ENCODE results near the gene AGPAT3.

Gene AGPAT3

GRCh38 chr21:43979654-43980053 is 114.6 kb downstream of the AGPAT3 start:
- H3K9ac ChIP-seq (ENCODE audit: low read length): no peak overlapping the region
- peaks cover 12% of the 10 kb centered on the region for H3K36me3 ChIP-seq (ENCODE audit: control insufficient read depth, insufficient read depth, low read length)

GRCh38 chr21:43981151-43981870 is 116.3 kb downstream of the AGPAT3 start:
- Histone ChIP-seq H3K36me3 (ENCODE audit: control insufficient read depth, insufficient read depth, low read length) (peaks cover 12% of the 10 kb centered on the region), H3K9me3 (ENCODE audit: control insufficient read depth, low read length) (no peaks in the 10 kb centered on the region), H3K27me3 (ENCODE audit: control insufficient read depth, insufficient read depth, low read length) (no peaks in the 10 kb centered on the region), H3K4me1 (ENCODE audit: control insufficient read depth, insufficient read depth, low read length) (peaks cover 19% of the 10 kb centered on the region), H3K9ac (ENCODE audit: low read length) (no peak overlapping the region), H3K4me3 (ENCODE audit: low read length) (no peak overlapping the region)

More at GRCh38 chr21:43979654-43980053, 114.6 kb downstream of the AGPAT3 start:
- Histone ChIP-seq H3K9me3 (ENCODE audit: control insufficient read depth, low read length) (no peaks in the 10 kb centered on the region), H3K4me1 (ENCODE audit: control insufficient read depth, insufficient read depth, low read length) (peaks cover 33% of the 10 kb centered on the region), H3K27me3 (ENCODE audit: control insufficient read depth, insufficient read depth, low read length) (no peaks in the 10 kb centered on the region), H3K4me3 (ENCODE audit: low read length) (no peak overlapping the region)

DNA sequence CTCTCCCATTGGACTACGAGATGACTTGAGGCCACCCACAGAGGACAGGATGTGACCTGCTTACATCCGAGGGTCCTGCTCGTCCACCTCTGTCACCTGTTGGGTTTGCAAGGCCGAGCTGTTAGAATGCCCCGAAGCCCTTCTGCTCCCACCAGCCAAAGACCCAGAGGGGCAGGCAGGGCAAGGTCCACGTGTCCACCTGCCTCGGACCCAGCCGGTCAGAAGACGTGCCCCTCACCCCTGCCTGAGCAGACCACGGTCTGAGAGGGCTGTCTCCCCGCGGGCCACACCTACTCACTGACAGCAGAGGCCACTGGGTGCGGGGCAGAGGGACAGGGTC is 116.8 kb downstream of the AGPAT3 start:
- Histone ChIP-seq H3K36me3 (ENCODE audit: control insufficient read depth, insufficient read depth, low read length) (peaks cover 12% of the 10 kb centered on the region), H3K9ac (ENCODE audit: low read length) (no peak overlapping the region), H3K27me3 (ENCODE audit: control insufficient read depth, insufficient read depth, low read length) (no peaks in the 10 kb centered on the region), H3K4me1 (ENCODE audit: control insufficient read depth, insufficient read depth, low read length) (peaks cover 14% of the 10 kb centered on the region), H3K4me3 (ENCODE audit: low read length) (no peak overlapping the region), H3K9me3 (ENCODE audit: control insufficient read depth, low read length) (no peaks in the 10 kb centered on the region)

DNA sequence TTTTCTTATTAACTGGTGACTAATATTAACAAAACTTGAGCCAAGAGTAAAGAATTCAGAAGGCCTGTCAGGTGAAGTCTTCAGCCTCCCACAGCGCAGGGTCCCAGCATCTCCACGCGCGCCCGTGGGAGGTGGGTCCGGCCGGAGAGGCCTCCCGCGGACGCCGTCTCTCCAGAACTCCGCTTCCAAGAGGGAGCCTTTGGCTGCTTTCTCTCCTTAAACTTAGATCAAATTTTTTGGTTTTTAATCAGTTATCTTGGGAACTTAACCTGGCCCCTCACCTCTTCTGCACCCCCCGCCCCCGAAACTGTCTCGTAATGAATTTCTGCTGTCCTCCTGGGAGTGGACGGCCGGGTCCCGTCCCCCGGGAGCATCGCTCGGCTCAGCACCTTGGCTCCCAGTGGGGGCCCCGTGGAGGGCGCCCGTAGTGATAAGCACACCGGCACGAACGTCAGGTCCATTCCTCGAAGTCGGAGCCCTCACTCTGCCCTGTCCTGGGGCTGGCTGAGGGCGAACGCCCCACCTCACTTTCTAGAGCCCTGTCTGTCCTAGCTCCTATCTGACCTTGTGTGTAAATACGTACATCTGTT is 117.6 kb downstream of the AGPAT3 start:
- no peaks in the 10 kb centered on the region for H3K27me3 ChIP-seq (ENCODE audit: control insufficient read depth, insufficient read depth, low read length)
- no peak overlapping the region for H3K4me3 ChIP-seq (ENCODE audit: low read length)
- peaks cover 9% of the 10 kb centered on the region for H3K4me1 ChIP-seq (ENCODE audit: control insufficient read depth, insufficient read depth, low read length)
- H3K9me3 ChIP-seq (ENCODE audit: control insufficient read depth, low read length): no peaks in the 10 kb centered on the region
- H3K9ac ChIP-seq (ENCODE audit: low read length): no peak overlapping the region
- peaks cover 12% of the 10 kb centered on the region for H3K36me3 ChIP-seq (ENCODE audit: control insufficient read depth, insufficient read depth, low read length)

- no peak overlapping the region for H3K9ac ChIP-seq (ENCODE audit: low read length)
- no peaks in the 10 kb centered on the region for H3K9me3 ChIP-seq (ENCODE audit: control insufficient read depth, low read length)
- H3K4me3 ChIP-seq (ENCODE audit: low read length): no peak overlapping the region
- peaks cover 12% of the 10 kb centered on the region for H3K36me3 ChIP-seq (ENCODE audit: control insufficient read depth, insufficient read depth, low read length)
- H3K4me1 ChIP-seq (ENCODE audit: control insufficient read depth, insufficient read depth, low read length): peaks cover under 1% of the 10 kb centered on the region
- H3K27me3 ChIP-seq (ENCODE audit: control insufficient read depth, insufficient read depth, low read length): no peaks in the 10 kb centered on the region
Observed at GRCh38 chr21:43983390-43983789, 118.4 kb downstream of the AGPAT3 start.

- H3K4me1 ChIP-seq (ENCODE audit: control insufficient read depth, insufficient read depth, low read length): no peaks in the 10 kb centered on the region
- H3K4me3 ChIP-seq (ENCODE audit: low read length): no peak overlapping the region
- H3K9me3 ChIP-seq (ENCODE audit: control insufficient read depth, low read length): no peaks in the 10 kb centered on the region
- H3K9ac ChIP-seq (ENCODE audit: low read length): no peak overlapping the region
- peaks cover 12% of the 10 kb centered on the region for H3K36me3 ChIP-seq (ENCODE audit: control insufficient read depth, insufficient read depth, low read length)
- H3K27me3 ChIP-seq (ENCODE audit: control insufficient read depth, insufficient read depth, low read length): no peaks in the 10 kb centered on the region
Observed at GRCh38 chr21:43983860-43984420, 118.9 kb downstream of the AGPAT3 start.

GRCh38 chr21:43984905-43985689 is 120.1 kb downstream of the AGPAT3 start:
- no peak overlapping the region for H3K9ac ChIP-seq (ENCODE audit: low read length)
- no peaks in the 10 kb centered on the region for H3K4me1 ChIP-seq (ENCODE audit: control insufficient read depth, insufficient read depth, low read length)
- H3K27me3 ChIP-seq (ENCODE audit: control insufficient read depth, insufficient read depth, low read length): no peaks in the 10 kb centered on the region
- H3K36me3 ChIP-seq (ENCODE audit: control insufficient read depth, insufficient read depth, low read length): peaks cover 12% of the 10 kb centered on the region
- H3K9me3 ChIP-seq (ENCODE audit: control insufficient read depth, low read length): no peaks in the 10 kb centered on the region
- H3K4me3 ChIP-seq (ENCODE audit: low read length): no peak overlapping the region

DNA sequence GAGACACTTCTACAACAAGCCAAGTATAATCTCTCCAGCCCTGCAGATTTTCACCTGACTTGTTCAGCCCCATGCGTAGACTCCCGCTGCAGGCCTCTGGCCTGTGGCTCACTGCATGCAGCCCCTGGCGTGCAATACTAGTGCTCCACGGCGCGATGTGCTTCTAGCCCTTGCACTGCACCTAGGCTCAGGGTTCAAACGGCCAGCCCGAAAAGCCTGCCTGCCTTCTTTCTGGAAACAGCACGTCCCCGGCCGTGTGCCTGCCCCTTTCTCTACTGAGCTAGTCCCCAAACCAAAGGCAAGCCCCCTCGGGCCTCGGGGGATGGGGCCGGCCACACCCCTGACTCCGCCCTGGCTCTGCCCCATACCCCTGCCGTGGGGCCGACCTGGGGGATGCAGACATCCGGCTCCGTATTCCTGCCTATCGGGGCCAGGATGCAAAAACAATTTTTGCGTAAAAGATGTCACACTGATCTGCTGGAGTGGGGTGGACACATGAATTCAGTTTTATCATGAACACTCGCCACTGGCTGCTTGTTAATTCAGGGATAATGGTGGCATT is 120.7 kb downstream of the AGPAT3 start:
- Histone ChIP-seq H3K27me3 (ENCODE audit: control insufficient read depth, insufficient read depth, low read length) (no peaks in the 10 kb centered on the region), H3K4me3 (ENCODE audit: low read length) (no peak overlapping the region), H3K36me3 (ENCODE audit: control insufficient read depth, insufficient read depth, low read length) (peaks cover 11% of the 10 kb centered on the region), H3K9me3 (ENCODE audit: control insufficient read depth, low read length) (no peaks in the 10 kb centered on the region), H3K9ac (ENCODE audit: low read length) (no peak overlapping the region), H3K4me1 (ENCODE audit: control insufficient read depth, insufficient read depth, low read length) (no peaks in the 10 kb centered on the region)

GRCh38 chr21:43986544-43987451 is 121.8 kb downstream of the AGPAT3 start:
- Histone ChIP-seq H3K4me1 (ENCODE audit: control insufficient read depth, insufficient read depth, low read length) (no peaks in the 10 kb centered on the region), H3K27me3 (ENCODE audit: control insufficient read depth, insufficient read depth, low read length) (peaks cover 4% of the 10 kb centered on the region), H3K4me3 (ENCODE audit: low read length) (no peak overlapping the region), H3K36me3 (ENCODE audit: control insufficient read depth, insufficient read depth, low read length) (peaks cover 4% of the 10 kb centered on the region), H3K9me3 (ENCODE audit: control insufficient read depth, low read length) (no peaks in the 10 kb centered on the region), H3K9ac (ENCODE audit: low read length) (no peak overlapping the region)

DNA sequence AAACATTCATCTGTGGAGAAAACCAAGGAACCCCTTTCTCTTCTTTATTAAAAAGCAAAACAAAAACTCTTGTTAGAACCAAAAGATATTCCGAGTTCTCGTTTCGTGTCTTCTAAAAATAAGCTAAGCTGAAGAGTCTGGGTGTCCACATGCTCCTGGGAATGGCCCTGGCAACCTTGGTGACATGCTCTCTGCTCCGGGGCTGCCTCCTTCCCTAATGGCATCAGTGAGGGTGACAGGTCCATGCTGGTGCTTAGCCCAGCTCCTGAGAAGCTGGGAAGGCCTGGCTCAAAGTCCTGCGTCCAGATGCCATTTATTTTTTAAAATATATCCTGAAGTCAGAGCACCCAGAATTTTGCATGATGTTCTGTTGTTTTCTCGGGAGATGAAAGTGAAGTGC is 122.5 kb downstream of the AGPAT3 start:
- Histone ChIP-seq H3K4me3 (ENCODE audit: low read length) (no peak overlapping the region), H3K9ac (ENCODE audit: low read length) (no peak overlapping the region), H3K36me3 (ENCODE audit: control insufficient read depth, insufficient read depth, low read length) (no peaks in the 10 kb centered on the region), H3K4me1 (ENCODE audit: control insufficient read depth, insufficient read depth, low read length) (no peaks in the 10 kb centered on the region), H3K27me3 (ENCODE audit: control insufficient read depth, insufficient read depth, low read length) (peaks cover 6% of the 10 kb centered on the region), H3K9me3 (ENCODE audit: control insufficient read depth, low read length) (no peaks in the 10 kb centered on the region)

DNA sequence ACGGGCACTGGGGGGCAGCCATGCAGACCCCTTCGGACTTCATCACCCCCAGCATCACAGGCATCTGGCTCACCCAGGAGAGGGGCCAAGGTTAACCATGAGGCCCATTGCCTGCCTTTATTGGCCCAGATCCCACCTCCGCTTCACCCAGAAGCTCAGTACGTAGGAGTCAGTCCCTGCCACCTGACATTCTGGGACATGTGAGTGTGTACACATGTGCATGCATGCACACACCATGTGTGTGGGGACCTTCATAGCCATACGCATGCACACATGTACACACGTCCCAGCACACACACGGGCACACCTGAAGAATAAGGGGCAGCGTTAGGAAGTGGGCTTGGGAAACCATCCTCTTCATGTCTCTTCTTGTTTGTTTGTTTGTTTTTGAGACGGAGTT is 123.0 kb downstream of the AGPAT3 start:
- Histone ChIP-seq H3K36me3 (ENCODE audit: control insufficient read depth, insufficient read depth, low read length) (no peaks in the 10 kb centered on the region), H3K9ac (ENCODE audit: low read length) (no peak overlapping the region), H3K27me3 (ENCODE audit: control insufficient read depth, insufficient read depth, low read length) (peaks cover 6% of the 10 kb centered on the region), H3K4me1 (ENCODE audit: control insufficient read depth, insufficient read depth, low read length) (no peaks in the 10 kb centered on the region), H3K4me3 (ENCODE audit: low read length) (no peak overlapping the region), H3K9me3 (ENCODE audit: control insufficient read depth, low read length) (no peaks in the 10 kb centered on the region)
